Neural cell (in vitro differentiated cells): ENCODE data around the gene KCTD19. TPM values are rescaled to one million over a fixed set of nuclear protein-coding genes. Genes with fewer than 3 reads are reported as not detected.

Experiments
- H2AFZ ChIP-seq: fragments of 200-600, 300-800 bp; sonication (generic), shearing (Covaris generic); 2 replicates; pipeline ENCODE4 v1.6.0; 2014; ENCODE audit warnings: low read depth, mild to moderate bottlenecking, antibody characterized with exemption, low read length, moderate library complexity
- H3F3A ChIP-seq: fragments of 200-600 bp; shearing (Covaris generic); 2 replicates; pipeline ENCODE4 v1.6.1; 2016; ENCODE audit warnings: mild to moderate bottlenecking, moderate library complexity, mixed read lengths, antibody characterized with exemption, low read length; ENCODE audit not compliant: insufficient read depth, poor library complexity, severe bottlenecking
- H3K27ac ChIP-seq: fragments of 200-600, 300-800 bp; sonication (generic), shearing (Covaris generic); 2 replicates; pipeline ENCODE4 v1.5.1; 2014; ENCODE audit warnings: mild to moderate bottlenecking, low read length, moderate library complexity
- H3K27me3 ChIP-seq: fragments of 300-800, 200-600 bp; sonication (generic), shearing (Covaris generic); 2 replicates; pipeline ENCODE4 v1.6.0; 2014; ENCODE audit warnings: mild to moderate bottlenecking, low read depth, low read length, moderate library complexity; ENCODE audit not compliant: insufficient read depth
- H3K36me3 ChIP-seq: fragments of 300-800, 200-600 bp; sonication (generic), shearing (Covaris generic); 2 replicates; pipeline ENCODE4 v1.5.1; 2014; ENCODE audit warnings: mild to moderate bottlenecking, antibody characterized with exemption, low read length, moderate library complexity; ENCODE audit not compliant: insufficient read depth
- H3K4me2 ChIP-seq: fragments of 300-800, 200-600 bp; sonication (generic), shearing (Covaris generic); 2 replicates; pipeline ENCODE4 v1.6.0; 2014; ENCODE audit warnings: mild to moderate bottlenecking, low read length
- H3K4me3 ChIP-seq: fragments of 300-800, 200-600 bp; sonication (generic), shearing (Covaris generic); 2 replicates; pipeline ENCODE4 v1.5.1; 2014; ENCODE audit warnings: mild to moderate bottlenecking, low read length, moderate library complexity
- H3K79me2 ChIP-seq: fragments of 200-600 bp; shearing (Covaris generic); replicated peaks from 2 replicates; pipeline ENCODE4 v1.6.0; 2014; ENCODE audit warnings: mild to moderate bottlenecking, low read length, moderate library complexity; ENCODE audit not compliant: insufficient read depth
- H3K9ac ChIP-seq: fragments of 300-800, 200-600 bp; sonication (generic), shearing (Covaris generic); 2 replicates; pipeline ENCODE4 v1.6.1; 2016; ENCODE audit warnings: mild to moderate bottlenecking, low read length, mixed read lengths
- H3K9me2 ChIP-seq: fragments of 200-600 bp; shearing (Covaris generic); 2 replicates; pipeline ENCODE4 v1.6.1; 2016; ENCODE audit warnings: mild to moderate bottlenecking, low read length, mixed read lengths; ENCODE audit not compliant: insufficient read depth
- H3K9me3 ChIP-seq: fragments of 200-600, 300-800 bp; sonication (generic), shearing (Covaris generic); 2 replicates; pipeline ENCODE4 v1.6.1; 2016; ENCODE audit warnings: mild to moderate bottlenecking, mixed run types, low read length, moderate library complexity, mixed read lengths
- H4K20me1 ChIP-seq: fragments of 200-600 bp; shearing (Covaris generic); 2 replicates; pipeline ENCODE4 v1.6.1; 2016; ENCODE audit warnings: mild to moderate bottlenecking, mixed run types; ENCODE audit not compliant: insufficient read depth
- CTCF ChIP-seq: fragments of 450-650 bp; IDR thresholded peaks from 2 replicates; pipeline ENCODE4 v1.5.1; 2014; ENCODE audit warnings: antibody characterized with exemption, mild to moderate bottlenecking, moderate library complexity; ENCODE audit not compliant: poor library complexity, severe bottlenecking
- EP300 ChIP-seq: fragments of 450-650 bp; conservative IDR thresholded peaks from 2 replicates; pipeline ENCODE4 v1.6.1; 2014; ENCODE audit warnings: antibody characterized with exemption, mild to moderate bottlenecking, moderate library complexity; ENCODE audit not compliant: poor library complexity, severe bottlenecking
- EZH2 ChIP-seq: fragments of 200-600, 300-800 bp; shearing (Covaris generic), sonication (generic); IDR thresholded peaks from 2 replicates; pipeline ENCODE4 v1.6.1; 2014; ENCODE audit warnings: antibody characterized with exemption, low read length, borderline replicate concordance, mild to moderate bottlenecking; ENCODE audit not compliant: insufficient read depth, poor library complexity, severe bottlenecking
- MXI1 ChIP-seq: fragments of 450-650 bp; conservative IDR thresholded peaks from 2 replicates; pipeline ENCODE4 v1.6.1; 2014; ENCODE audit warnings: antibody characterized with exemption, mild to moderate bottlenecking; ENCODE audit not compliant: poor library complexity, severe bottlenecking
- POLR2AphosphoS5 ChIP-seq: IDR thresholded peaks from 2 replicates; pipeline ENCODE4 v1.6.1; 2012
- RAD21 ChIP-seq: fragments of 450-650 bp; conservative IDR thresholded peaks from 2 replicates; pipeline ENCODE4 v1.6.1; 2014; ENCODE audit warnings: antibody characterized with exemption, mild to moderate bottlenecking, moderate library complexity
- REST ChIP-seq: IDR thresholded peaks from 2 replicates; pipeline ENCODE4 v1.6.1; 2012; ENCODE audit warnings: borderline replicate concordance
- SMC3 ChIP-seq: fragments of 450-650 bp; conservative IDR thresholded peaks from 2 replicates; pipeline ENCODE4 v1.6.1; 2014; ENCODE audit warnings: antibody characterized with exemption, mild to moderate bottlenecking, moderate library complexity; ENCODE audit not compliant: poor library complexity
- TAF1 ChIP-seq: IDR thresholded peaks from 2 replicates; pipeline ENCODE4 v1.6.1; 2012; ENCODE audit warnings: low read depth
- polyA plus RNA-seq: library from polyadenylated mRNA; depleted of rRNA; stranded (reverse); fragments of >200 nt; gene quantifications from 2 replicates; pipeline ENCODE4 v1.2.3, GENCODE V29; 2014

The KCTD19 gene
- polyA plus RNA-seq, 1 donor from 2014 or later = 0.45 TPM

DNA sequence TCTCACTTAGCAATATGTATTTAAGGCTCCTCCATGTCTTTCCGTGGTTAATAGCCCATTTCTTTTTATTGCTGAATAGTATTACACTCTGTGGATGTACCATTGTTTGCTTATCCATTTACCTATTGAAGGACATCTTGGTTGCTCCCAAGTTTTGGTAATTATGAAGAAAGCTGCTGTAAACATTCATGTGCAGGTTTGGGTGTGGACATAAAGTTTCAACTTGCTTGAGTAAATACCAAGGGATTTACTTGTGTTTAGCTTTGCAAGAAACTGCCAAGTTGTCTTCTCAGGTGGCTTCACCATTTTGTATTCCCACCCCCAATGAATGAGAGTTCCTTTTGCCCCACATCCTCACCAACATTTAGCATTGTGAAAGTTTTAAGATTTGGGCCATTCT is 9.6 kb upstream of the KCTD19 start:
- no peak overlapping the region for H3K4me2 ChIP-seq
- H3K27ac ChIP-seq = no peak overlapping the region
- TF ChIP-seq CTCF (no peak), MXI1 (no peak), REST (no peak), EZH2 (no peak), TAF1 (no peak), EP300 (no peak), SMC3 (no peak), RAD21 (no peak), POLR2AphosphoS5 (no peak)
- no peaks in the 10 kb centered on the region for H4K20me1 ChIP-seq
- H3F3A ChIP-seq = no peaks in the 10 kb centered on the region
- no peak overlapping the region for H2AFZ ChIP-seq
- no peak overlapping the region for H3K9ac ChIP-seq
- H3K79me2 ChIP-seq = no peaks in the 10 kb centered on the region
- no peaks in the 10 kb centered on the region for H3K9me3 ChIP-seq
- no peaks in the 10 kb centered on the region for H3K36me3 ChIP-seq
- no peak overlapping the region for H3K4me3 ChIP-seq
- H3K9me2 ChIP-seq = no peaks in the 10 kb centered on the region
- no peaks in the 10 kb centered on the region for H3K27me3 ChIP-seq

DNA sequence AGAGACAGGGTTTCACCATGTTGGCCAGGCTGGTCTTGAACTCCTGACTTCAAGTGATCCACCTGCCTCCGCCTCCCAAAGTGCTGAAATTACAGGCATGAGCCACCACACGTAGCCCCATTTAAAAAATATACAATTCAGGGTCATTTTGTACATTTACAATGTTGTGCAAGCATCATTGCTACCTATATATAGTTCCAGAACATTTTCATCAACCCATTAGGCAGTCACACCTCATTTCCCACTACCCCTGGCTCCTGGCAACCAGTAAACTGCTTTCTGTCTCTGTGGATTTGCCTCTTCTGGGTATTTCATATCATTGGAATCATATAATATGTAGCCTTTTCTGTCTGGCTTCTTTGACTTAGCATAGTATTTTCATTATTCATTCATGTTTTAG is 6.8 kb upstream of the KCTD19 start:
- H4K20me1 ChIP-seq = no peaks in the 10 kb centered on the region

More for the DNA sequence above, 6.8 kb upstream of the KCTD19 start:
- Histone ChIP-seq H3K9ac (no peak overlapping the region), H3F3A (no peaks in the 10 kb centered on the region), H3K36me3 (no peaks in the 10 kb centered on the region), H3K4me3 (no peak overlapping the region), H3K9me3 (no peaks in the 10 kb centered on the region), H3K79me2 (no peaks in the 10 kb centered on the region), H3K9me2 (no peaks in the 10 kb centered on the region), H3K27me3 (no peaks in the 10 kb centered on the region), H2AFZ (no peak overlapping the region), H3K27ac (no peak overlapping the region), H3K4me2 (no peak overlapping the region)
- TF ChIP-seq EP300 = no peak
- TF ChIP-seq TAF1 = no peak
- TF ChIP-seq MXI1 = no peak
- TF ChIP-seq SMC3 = no peak
- no peak for TF ChIP-seq CTCF
- no peak for TF ChIP-seq EZH2
- TF ChIP-seq REST = no peak
- no peak for TF ChIP-seq RAD21
- TF ChIP-seq POLR2AphosphoS5 = no peak
